Colonic mucosa (tissue), 4 donors: Measurements from ENCODE around the gene STRN. TPM values are rescaled to one million over a fixed set of nuclear protein-coding genes. Genes with fewer than 3 reads are reported as not detected.
"Not testable (repeated sequence)": the region's sequence is repeated elsewhere in the genome, so short reads cannot be mapped to it uniquely, and the experiment has no call there.

ENCODE experiments used
- DNase-seq: peaks from one replicate; pipeline ENCODE4 v3.0.0-alpha.2; 2020
- H3K27ac ChIP-seq: fragments of 200-600 bp; one replicate; pipeline ENCODE4 v1.8.0; 2021
- H3K27me3 ChIP-seq: fragments of 200-600 bp; one replicate; pipeline ENCODE4 v1.8.0; 2021
- H3K36me3 ChIP-seq: fragments of 200-600 bp; one replicate; pipeline ENCODE4 v1.8.0; 2021
- H3K4me1 ChIP-seq: fragments of 200-600 bp; one replicate; pipeline ENCODE4 v1.8.0; 2021; ENCODE audit warnings: mild to moderate bottlenecking
- H3K4me3 ChIP-seq: fragments of 200-600 bp; one replicate; pipeline ENCODE4 v1.8.0; 2021
- H3K9ac ChIP-seq, 2 donors: one replicate each; pipeline ENCODE4 v1.7.0; 2013; ENCODE audit warnings: control low read depth in 2 of 2, low read depth in 2 of 2, low read length in 2 of 2
- H3K9me3 ChIP-seq: fragments of 200-600 bp; one replicate; pipeline ENCODE4 v1.8.0; 2021
- intact Hi-C: fragments of 100-400 bp; cut with DNase I; formaldehyde crosslinking; loops from one replicate; pipeline ENCODE4 v1.14.1; 2022
- total RNA-seq, 2 donors: library from RNA; stranded (reverse); fragmentation: NEBNext Ultra II Directional in 1 of 2; extraction: Animal tissue kit (Norgen Biotek cat#: 25700) in 1 of 2; gene quantifications; one replicate each; pipeline ENCODE4 v1.2.1, GENCODE V29; 2021
- TF ChIP-seq, protein P1 (sequence below): fragments of 200-600 bp; IDR thresholded peaks from one replicate; pipeline ENCODE4 v1.8.0; 2022; ENCODE audit warnings: antibody characterized with exemption, mild to moderate bottlenecking
- donor health status: healthy.
- donor health status: DM: no; HTN: no; CAD: no.
- donor health status: DM: no; HTN: no; CAD: no.

The STRN gene
- total RNA-seq, 2 donors from 2014 or later = 36.5 to 48.6 TPM

DNA sequence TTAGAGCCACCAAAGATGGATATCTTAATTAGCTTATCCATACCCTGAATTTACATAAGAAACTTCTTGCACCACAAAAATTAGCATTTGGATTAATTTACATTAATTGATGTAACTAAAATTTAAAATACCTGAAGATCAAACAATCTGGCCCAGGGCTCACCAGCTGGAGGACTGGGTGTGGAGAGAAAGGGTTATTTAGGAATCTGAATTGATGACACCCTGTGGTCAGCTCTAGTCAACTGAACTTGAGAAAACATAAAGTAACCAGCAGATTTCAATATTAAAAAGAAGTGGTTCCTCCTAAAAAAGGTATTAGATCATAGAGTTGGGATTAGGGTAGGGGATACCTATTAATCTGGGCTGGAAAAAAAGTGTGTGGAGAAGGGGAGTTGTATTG is 122.5 kb downstream of the STRN start:
- Histone ChIP-seq H3K9me3 (no peaks in the 10 kb centered on the region), H3K27me3 (no peaks in the 10 kb centered on the region), H3K9ac (no peak overlapping the region), H3K4me3 (no peak overlapping the region), H3K27ac (no peak overlapping the region), H3K4me1 (no peaks in the 10 kb centered on the region), H3K36me3 (no peaks in the 10 kb centered on the region)
- TF ChIP-seq, protein P1, sequence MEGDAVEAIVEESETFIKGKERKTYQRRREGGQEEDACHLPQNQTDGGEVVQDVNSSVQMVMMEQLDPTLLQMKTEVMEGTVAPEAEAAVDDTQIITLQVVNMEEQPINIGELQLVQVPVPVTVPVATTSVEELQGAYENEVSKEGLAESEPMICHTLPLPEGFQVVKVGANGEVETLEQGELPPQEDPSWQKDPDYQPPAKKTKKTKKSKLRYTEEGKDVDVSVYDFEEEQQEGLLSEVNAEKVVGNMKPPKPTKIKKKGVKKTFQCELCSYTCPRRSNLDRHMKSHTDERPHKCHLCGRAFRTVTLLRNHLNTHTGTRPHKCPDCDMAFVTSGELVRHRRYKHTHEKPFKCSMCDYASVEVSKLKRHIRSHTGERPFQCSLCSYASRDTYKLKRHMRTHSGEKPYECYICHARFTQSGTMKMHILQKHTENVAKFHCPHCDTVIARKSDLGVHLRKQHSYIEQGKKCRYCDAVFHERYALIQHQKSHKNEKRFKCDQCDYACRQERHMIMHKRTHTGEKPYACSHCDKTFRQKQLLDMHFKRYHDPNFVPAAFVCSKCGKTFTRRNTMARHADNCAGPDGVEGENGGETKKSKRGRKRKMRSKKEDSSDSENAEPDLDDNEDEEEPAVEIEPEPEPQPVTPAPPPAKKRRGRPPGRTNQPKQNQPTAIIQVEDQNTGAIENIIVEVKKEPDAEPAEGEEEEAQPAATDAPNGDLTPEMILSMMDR = no peak
- no peak for DNase-seq
- intact Hi-C loops = no loop called here

DNA sequence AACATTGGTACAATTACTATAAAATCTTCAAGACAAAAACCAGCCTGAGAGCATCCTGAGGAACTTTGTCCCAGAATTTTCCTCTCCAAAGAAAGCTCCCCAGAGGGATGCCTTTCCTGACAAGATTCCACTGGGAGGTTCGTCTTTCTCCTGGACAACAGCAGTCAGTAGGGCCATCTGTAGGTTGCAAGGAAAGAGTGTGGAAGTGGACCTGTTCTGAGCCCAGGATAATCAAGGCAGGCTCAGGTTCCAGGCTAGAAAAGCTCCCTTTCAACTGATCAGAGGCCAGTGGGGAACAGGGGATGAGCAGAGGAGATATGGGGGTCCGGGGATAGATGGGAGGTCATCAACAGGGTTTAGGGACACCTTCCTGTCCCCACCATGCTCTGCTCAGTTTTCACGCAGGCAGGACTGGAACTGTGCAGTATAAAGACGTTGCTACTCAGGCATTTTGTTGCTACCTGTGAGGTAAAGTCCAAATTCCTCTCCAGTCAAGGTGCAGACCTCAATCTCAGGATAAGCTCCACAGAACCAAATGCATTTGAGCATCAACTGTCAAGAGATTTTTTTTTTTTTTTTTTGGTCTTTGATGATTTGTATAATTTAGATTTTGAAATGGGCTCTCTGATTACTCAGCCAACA is 126.2 kb downstream of the STRN start:
- TF ChIP-seq, protein P1 = no peak
- intact Hi-C loops = no loop called here
- Histone ChIP-seq H3K27me3 (no peaks in the 10 kb centered on the region), H3K27ac (no peak overlapping the region), H3K4me3 (no peak overlapping the region), H3K9ac (no peak overlapping the region), H3K36me3 (no peaks in the 10 kb centered on the region), H3K9me3 (no peaks in the 10 kb centered on the region), H3K4me1 (no peaks in the 10 kb centered on the region)
- no peak for DNase-seq

DNA sequence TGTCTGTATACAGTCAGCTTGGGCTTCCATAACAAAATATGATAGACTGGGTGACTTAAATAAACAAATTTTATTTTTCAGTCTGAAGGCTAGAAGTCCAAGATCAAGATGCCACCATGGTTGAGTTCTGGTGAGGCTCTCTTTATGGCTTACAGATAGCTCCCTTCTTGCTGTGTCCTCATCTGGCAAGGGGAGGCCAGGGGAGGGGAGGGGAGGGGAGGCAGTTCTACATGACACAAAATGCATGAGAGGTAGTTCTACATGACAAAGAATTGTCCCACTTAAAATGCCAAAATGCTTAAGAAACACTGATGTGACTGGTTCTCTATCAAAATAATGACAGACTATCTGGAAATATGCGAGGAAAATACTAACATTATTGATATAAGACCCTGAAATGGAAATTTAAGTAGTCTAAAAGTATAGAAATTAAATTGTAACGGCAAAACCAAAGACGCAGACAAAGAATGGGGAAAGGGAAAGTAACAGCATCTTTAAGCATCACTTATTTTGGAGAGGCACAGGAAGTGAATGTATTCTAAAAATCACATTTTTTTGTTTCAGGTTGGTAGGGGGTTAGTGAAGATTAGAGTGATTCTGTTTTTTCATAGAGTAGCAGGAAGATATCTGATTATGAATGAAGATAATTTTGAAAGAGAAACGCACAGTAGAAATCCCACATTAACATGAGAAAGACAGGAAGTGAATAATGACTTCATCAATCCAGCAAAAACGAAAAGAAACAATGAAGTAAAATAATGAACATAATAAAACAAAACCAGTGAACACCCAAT is 131.4 kb downstream of the STRN start:
- DNase-seq = no peak
- Histone ChIP-seq H3K9me3 (no peaks in the 10 kb centered on the region), H3K9ac (no peak overlapping the region), H3K4me1 (no peaks in the 10 kb centered on the region), H3K4me3 (no peak overlapping the region), H3K27ac (no peak overlapping the region), H3K36me3 (no peaks in the 10 kb centered on the region), H3K27me3 (no peaks in the 10 kb centered on the region)
- TF ChIP-seq, protein P1 = no peak
- intact Hi-C loops = no loop called here

DNA sequence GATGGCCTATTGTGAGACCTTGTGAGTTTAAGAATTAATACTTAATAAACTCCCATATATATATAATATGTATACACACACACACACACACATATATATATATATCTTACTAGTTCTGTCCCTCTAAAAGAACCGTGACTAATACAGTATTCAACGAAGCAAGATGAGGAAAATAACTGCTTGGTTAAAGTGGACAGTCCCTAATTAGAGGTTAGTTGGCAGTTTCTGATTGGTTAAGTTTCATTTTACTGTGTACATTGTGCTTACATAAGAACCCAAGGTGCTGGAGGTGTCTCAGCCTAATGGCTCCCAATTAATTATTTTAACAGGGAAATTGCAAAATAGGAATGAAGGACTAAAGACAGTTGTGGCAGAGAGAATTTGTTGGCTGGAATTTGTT is 132.1 kb downstream of the STRN start:
- no peaks in the 10 kb centered on the region for H3K4me1 ChIP-seq
- intact Hi-C loops = no loop called here
- H3K27ac ChIP-seq = no peak overlapping the region
- DNase-seq = no peak
- no peak overlapping the region for H3K4me3 ChIP-seq
- no peaks in the 10 kb centered on the region for H3K9me3 ChIP-seq
- TF ChIP-seq, protein P1 = no peak
- H3K36me3 ChIP-seq = no peaks in the 10 kb centered on the region
- H3K27me3 ChIP-seq = no peaks in the 10 kb centered on the region
- no peak overlapping the region for H3K9ac ChIP-seq

DNA sequence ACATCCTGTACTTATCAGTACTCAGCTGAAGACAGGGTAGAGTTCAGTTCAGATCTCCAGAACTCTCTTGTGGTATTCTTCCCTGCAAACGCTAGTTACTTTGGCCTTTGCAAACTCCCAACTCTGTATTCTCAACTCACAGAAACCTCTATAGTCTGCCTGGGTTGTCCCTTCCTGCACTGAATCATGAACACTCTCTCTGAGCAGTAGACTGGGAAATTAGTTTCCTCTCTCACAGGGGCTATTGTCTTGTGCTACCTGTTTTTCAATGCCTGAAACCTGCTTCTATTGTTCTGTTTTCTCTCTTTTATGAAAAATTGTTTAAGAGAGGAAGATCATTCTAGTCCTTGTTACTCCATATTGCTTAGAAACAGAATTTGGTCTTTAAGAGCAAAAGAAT is 135.2 kb downstream of the STRN start:
- no peaks in the 10 kb centered on the region for H3K9me3 ChIP-seq

DNA sequence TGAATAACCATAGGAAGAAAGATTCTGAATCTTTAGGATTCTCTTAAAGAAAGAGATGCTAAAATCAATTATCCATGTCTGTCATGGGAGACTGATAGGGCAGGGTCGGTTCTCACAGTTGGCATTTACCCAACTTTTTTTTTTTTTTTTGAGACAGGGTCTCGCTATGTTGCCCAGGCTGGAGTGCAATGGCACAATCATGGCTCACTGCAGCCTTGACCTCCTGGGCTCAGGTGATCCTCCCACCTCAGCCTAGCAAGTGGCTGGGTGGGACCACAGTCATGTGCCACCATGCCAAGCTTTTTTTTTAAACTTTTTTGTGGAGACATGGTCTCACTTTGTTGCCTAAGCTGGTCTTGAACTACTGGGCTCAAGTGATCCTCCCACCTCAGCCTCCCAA is 141.7 kb downstream of the STRN start:
- H3K4me1 ChIP-seq, DNase-seq, H3K27me3 ChIP-seq, H3K9ac ChIP-seq, intact Hi-C loops, H3K9me3 ChIP-seq, H3K27ac ChIP-seq, H3K4me3 ChIP-seq, H3K36me3 ChIP-seq: not testable (repeated sequence)

More for the DNA sequence above, 135.2 kb downstream of the STRN start:
- no peak overlapping the region for H3K9ac ChIP-seq
- intact Hi-C loops = no loop called here
- H3K4me3 ChIP-seq = no peak overlapping the region
- H3K36me3 ChIP-seq = no peaks in the 10 kb centered on the region
- TF ChIP-seq, protein P1 = no peak
- no peaks in the 10 kb centered on the region for H3K27me3 ChIP-seq
- no peak overlapping the region for H3K27ac ChIP-seq
- no peak for DNase-seq
- H3K4me1 ChIP-seq = no peaks in the 10 kb centered on the region
